ENCODE results near the gene ACSS2.

The ACSS2 gene

GRCh38 chr20:34971561-34972235, 95.3 kb downstream of the ACSS2 start:
- no peak for DNase-seq (ENCODE audit: extremely low read depth in 1 of 2, low read depth in 1 of 2)

- DNase-seq (ENCODE audit: extremely low read depth in 1 of 2, low read depth in 1 of 2): no peak
Measured at GRCh38 chr20:34974246-34974645, 97.8 kb downstream of the ACSS2 start.

- DNase-seq (ENCODE audit: extremely low read depth in 1 of 2, low read depth in 1 of 2): no peak
Measured at GRCh38 chr20:34976286-34976685, 99.9 kb downstream of the ACSS2 start.
